NCI-H1048 (cell line): ENCODE results near the gene KLHDC3.

ENCODE experiments used
- DNase-seq: peaks from one replicate; lab custom pipeline; 2025; lab: John Stamatoyannopoulos, UW

The KLHDC3 gene

DNA sequence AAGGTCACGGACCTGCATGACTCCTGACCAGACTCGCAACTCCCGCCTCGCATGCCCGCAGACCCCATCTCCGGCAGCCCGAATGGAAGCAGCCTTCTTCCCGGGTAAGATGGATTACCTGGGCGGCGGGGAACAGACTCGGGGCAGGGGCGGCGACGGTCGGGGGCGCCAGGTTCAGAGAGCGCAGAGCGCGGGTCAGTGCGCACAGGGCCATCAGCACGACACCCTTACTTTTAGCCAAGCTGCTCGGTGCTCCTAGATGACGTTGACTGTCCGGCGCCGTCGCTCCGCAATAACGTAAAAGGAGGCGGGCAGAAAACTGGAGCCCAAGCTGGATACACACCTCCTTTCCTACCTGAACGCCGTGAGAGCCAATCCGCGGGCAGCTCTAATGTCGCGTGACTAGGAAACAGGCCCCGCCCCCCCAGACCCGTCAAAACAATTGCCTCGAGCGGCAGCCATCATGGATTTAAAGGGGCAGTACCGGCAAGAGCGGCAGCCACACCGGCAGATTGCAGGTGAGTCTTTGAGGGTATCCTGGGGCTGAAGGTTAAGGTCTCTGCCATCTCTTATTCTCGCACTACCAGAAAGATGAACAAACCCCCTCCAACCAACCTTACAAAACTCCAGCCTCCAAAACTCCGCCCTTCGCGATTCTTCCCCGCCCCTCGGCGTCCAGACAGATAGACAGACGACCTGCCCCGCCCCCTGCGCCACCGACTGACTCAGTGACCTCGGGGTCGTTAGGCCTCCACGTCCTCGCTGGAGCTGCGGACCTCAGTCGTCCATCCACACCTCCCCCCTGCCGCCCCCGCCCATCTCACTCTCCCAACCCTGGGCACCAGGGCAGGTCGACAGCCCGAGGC is 45.4 kb downstream of the KLHDC3 start, which contains the start of the genes KLC4 and MRPL2:
KLC4 (plus strand) TSS at position 464 of the 866 bp plus-strand sequence. CDS start 1,705 bp downstream, outside the sequence.
MRPL2 (minus strand) TSS at position 267 of the 866 bp plus-strand sequence; CDS start at position 214, 53 bp downstream.
- peak; percentile 98 for DNase-seq

DNA sequence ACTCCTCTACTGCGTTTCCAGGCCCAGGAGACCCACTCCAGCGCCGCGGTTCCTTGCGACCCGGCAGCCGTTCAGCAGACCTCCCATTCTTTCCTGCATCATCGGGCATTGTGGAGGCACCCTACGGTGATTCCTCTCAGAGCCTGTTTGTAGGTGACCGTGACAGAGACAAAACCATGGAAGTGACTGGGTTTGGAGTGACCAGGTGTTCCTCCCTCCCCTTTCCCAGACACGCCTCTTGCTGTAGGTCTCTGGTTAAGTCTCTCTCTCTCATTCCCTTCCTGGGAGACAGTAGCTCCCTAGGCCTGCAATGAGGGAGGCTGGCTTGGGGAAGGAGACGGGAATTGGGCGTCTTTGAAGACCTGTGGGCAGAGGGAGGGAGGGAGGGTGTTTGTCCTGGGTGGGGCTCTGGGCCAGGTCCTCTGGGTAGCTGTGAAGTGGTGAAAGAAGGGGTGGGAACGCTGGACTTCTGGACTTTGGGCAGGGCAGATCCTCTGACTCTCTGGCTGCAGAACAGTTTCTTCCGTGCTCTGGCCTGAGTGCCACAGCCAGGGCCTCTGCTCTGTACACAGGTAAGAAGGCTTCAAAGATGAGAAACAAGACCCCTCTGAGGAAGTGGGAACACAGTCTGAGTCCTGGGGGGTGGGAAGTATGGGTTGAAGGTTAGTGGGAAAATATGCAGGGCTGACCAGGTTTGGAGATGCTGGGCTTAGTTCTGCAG is 46.1 kb downstream of the KLHDC3 start:
- DNase-seq: no peak

DNA sequence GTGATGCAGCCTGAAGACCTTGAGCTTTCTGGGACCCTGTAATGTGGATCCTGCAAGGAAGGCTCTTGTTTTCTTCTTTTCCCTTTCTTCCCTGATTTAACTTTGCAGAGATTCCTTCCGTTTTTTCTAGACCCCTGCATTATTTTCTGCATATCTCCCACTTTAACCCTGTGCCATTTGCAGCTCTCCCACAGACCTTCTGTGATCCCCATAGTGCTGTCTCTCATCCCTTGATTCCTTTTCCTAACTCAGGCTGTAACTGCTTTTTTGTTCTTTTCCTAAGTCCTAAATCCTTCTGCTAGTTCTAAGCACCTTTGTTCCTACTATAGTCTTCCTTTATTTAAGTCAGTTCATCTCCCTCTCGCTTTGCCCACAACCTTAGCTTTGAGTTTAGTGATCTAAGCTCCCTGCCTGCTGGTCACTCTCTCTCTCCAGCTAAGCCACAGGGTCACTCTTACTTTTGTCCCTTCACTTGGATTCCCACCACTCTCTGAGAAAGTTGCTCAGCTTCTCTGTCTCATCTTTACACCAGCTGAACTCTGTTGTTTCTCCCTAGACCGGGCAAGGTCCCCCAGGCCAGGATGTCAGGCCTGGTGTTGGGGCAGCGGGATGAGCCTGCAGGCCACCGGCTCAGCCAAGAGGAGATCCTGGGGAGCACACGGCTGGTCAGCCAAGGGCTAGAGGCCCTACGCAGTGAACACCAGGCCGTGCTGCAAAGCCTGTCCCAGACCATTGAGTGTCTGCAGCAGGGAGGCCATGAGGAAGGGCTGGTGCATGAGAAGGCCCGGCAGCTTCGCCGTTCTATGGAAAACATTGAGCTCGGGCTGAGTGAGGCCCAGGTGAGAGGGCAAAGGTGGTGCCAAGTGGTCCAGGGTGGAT is 46.9 kb downstream of the KLHDC3 start:
- no peak for DNase-seq

DNA sequence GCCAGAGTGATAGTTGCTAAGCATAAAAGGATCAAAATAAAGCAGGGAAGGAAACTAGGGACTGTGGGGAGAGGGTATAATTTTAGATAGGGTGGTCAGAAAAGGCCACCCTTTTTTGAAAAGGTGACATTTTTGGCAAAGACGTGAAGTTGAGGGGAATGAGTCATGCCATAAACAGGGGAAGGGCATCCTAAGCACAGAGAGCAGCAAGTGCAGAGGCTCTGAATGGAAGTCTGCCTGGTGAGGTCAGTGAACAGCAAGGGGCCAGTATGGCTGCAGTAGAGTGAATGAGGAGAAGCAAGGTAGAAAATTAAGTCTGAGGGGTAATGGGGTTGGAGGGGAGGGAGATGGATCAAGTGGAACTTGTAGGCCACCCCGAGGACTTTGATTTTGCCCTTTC is 47.8 kb downstream of the KLHDC3 start:
- no peak for DNase-seq

DNA sequence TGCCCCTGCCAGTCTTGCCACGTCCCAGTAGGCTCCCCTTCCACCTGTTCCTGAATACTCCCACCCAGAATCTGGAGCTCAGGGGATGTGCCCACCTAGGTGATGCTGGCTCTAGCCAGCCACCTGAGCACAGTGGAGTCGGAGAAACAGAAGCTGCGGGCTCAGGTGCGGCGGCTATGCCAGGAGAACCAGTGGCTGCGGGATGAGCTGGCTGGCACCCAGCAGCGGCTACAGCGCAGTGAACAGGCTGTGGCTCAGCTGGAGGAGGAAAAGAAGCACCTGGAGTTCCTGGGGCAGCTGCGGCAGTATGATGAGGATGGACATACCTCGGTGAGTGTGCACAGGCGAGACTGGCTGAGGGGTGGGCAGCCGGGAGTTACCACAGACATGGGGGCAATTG is 48.8 kb downstream of the KLHDC3 start:
- no peak for DNase-seq

DNA sequence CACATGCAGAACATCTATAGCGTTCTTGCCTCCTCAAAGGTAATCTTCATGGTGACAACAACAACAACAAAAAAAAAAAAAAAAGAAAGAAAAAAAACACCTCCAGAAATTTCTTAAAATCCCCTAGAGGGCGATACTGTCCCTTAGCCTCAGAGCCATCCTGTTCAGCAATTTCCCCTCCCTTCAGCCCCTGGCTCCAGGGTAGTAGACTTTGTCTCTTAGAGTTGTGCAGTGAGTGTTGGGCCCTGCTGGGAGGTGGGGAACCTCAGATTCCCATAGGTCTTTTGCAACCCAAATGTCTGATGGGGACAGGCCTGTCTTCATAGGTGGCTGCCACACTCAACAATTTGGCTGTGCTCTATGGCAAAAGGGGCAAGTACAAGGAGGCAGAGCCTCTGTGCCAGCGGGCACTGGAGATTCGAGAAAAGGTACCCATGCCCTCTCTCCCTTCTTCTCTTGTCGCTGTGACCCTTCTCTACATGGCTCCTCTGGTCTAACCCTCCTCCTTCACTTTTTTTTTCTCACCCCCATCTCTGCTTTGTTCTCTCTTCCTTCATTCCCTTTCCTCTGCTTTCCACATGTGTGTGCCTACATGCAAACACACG is 56.1 kb downstream of the KLHDC3 start:
- no peak for DNase-seq
